H9 (cell line): Measurements from ENCODE around the gene PRR33. TPM values are rescaled to one million over a fixed set of nuclear protein-coding genes. Genes with fewer than 3 reads are reported as not detected.

ENCODE experiments used
- DNase-seq: peaks from one replicate; pipeline ENCODE4 v3.0.0-alpha.2; 2017
- H2AFZ ChIP-seq: one replicate; pipeline ENCODE4 v1.6.1; 2013; ENCODE audit warnings: mild to moderate bottlenecking, low read length, control low read depth, moderate library complexity
- H2AK5ac ChIP-seq: 2 replicates; pipeline ENCODE4 v1.6.1; 2013; ENCODE audit warnings: low read length, control low read depth, mixed read lengths; ENCODE audit not compliant: insufficient read length
- H2BK120ac ChIP-seq: one replicate; pipeline ENCODE4 v1.6.1; 2013; ENCODE audit warnings: low read depth, mild to moderate bottlenecking, low read length, control low read depth, inconsistent platforms; ENCODE audit not compliant: poor library complexity, severe bottlenecking
- H2BK12ac ChIP-seq: 2 replicates; pipeline ENCODE4 v1.6.1; 2013; ENCODE audit warnings: low read length, control low read depth, mixed read lengths, low read depth; ENCODE audit not compliant: insufficient read length
- H2BK15ac ChIP-seq: 2 replicates; pipeline ENCODE4 v1.6.1; 2013; ENCODE audit warnings: low read depth, low read length, control low read depth
- H2BK20ac ChIP-seq: one replicate; pipeline ENCODE4 v1.6.1; 2013; ENCODE audit warnings: low read depth, mild to moderate bottlenecking, low read length, control low read depth, inconsistent platforms; ENCODE audit not compliant: poor library complexity, severe bottlenecking
- H2BK5ac ChIP-seq: 2 replicates; pipeline ENCODE4 v1.6.1; 2013; ENCODE audit warnings: low read length, control low read depth, mixed read lengths; ENCODE audit not compliant: insufficient read length
- H3K14ac ChIP-seq: 2 replicates; pipeline ENCODE4 v1.6.1; 2013; ENCODE audit warnings: low read length, control low read depth; ENCODE audit not compliant: insufficient read depth
- H3K18ac ChIP-seq: 2 replicates; pipeline ENCODE4 v1.6.1; 2013; ENCODE audit warnings: low read depth, mild to moderate bottlenecking, mixed read lengths, low read length, control low read depth; ENCODE audit not compliant: insufficient read length
- H3K23ac ChIP-seq: 2 replicates; pipeline ENCODE4 v1.6.1; 2013; ENCODE audit warnings: low read length, control low read depth, mixed read lengths, low read depth; ENCODE audit not compliant: insufficient read length
- H3K23me2 ChIP-seq: 2 replicates; pipeline ENCODE4 v1.6.1; 2013; ENCODE audit warnings: low read depth, mild to moderate bottlenecking, mixed read lengths, low read length, control low read depth; ENCODE audit not compliant: insufficient read length, poor library complexity, severe bottlenecking
- H3K27ac ChIP-seq: 2 replicates; pipeline ENCODE4 v1.5.1; 2013; ENCODE audit warnings: low read length, control low read depth, mixed read lengths, low read depth; ENCODE audit not compliant: insufficient read length
- H3K27me3 ChIP-seq: 2 replicates; pipeline ENCODE4 v1.6.1; 2013; ENCODE audit warnings: low read length, control low read depth, inconsistent platforms; ENCODE audit not compliant: insufficient read depth
- H3K4ac ChIP-seq: 2 replicates; pipeline ENCODE4 v1.6.1; 2013; ENCODE audit warnings: low read depth, mild to moderate bottlenecking, control low read depth, inconsistent platforms, low read length, moderate library complexity
- H3K4me1 ChIP-seq: 2 replicates; pipeline ENCODE4 v1.6.1; 2013; ENCODE audit warnings: low read length, control low read depth, inconsistent platforms; ENCODE audit not compliant: insufficient read depth
- H3K4me2 ChIP-seq: 2 replicates; pipeline ENCODE4 v1.6.1; 2013; ENCODE audit warnings: low read length, control low read depth, mixed read lengths; ENCODE audit not compliant: insufficient read length, insufficient read depth
- H3K56ac ChIP-seq: 2 replicates; pipeline ENCODE4 v1.6.1; 2013; ENCODE audit warnings: low read depth, mild to moderate bottlenecking, mixed read lengths, low read length, control low read depth; ENCODE audit not compliant: insufficient read length
- H3K79me1 ChIP-seq: 2 replicates; pipeline ENCODE4 v1.6.1; 2013; ENCODE audit warnings: low read depth, mild to moderate bottlenecking, moderate library complexity, low read length, control low read depth, inconsistent platforms; ENCODE audit not compliant: insufficient read depth, poor library complexity, severe bottlenecking
- H3K79me2 ChIP-seq: 2 replicates; pipeline ENCODE4 v1.6.1; 2013; ENCODE audit warnings: low read length, control low read depth, inconsistent platforms; ENCODE audit not compliant: insufficient read depth
- H3K9ac ChIP-seq: 2 replicates; pipeline ENCODE4 v1.6.1; 2013; ENCODE audit warnings: low read length, control low read depth, mixed read lengths; ENCODE audit not compliant: insufficient read length; ENCODE audit errors: extremely low read depth
- H3K9me3 ChIP-seq: one replicate; pipeline ENCODE4 v1.6.1; 2013; ENCODE audit warnings: low read depth, low read length, inconsistent platforms; ENCODE audit not compliant: control insufficient read depth
- H3T11ph ChIP-seq: one replicate; pipeline ENCODE4 v1.6.1; 2013; ENCODE audit warnings: mild to moderate bottlenecking, low read length, control low read depth, inconsistent platforms
- H4K20me1 ChIP-seq: one replicate; pipeline ENCODE4 v1.6.1; 2013; ENCODE audit not compliant: control insufficient read depth, insufficient read length, insufficient read depth
- H4K5ac ChIP-seq: 2 replicates; pipeline ENCODE4 v1.6.1; 2013; ENCODE audit warnings: low read depth, mild to moderate bottlenecking, mixed read lengths, low read length, control low read depth; ENCODE audit not compliant: insufficient read length
- H4K8ac ChIP-seq: replicated peaks from 2 replicates; pipeline ENCODE4 v1.6.1; 2013; ENCODE audit warnings: low read length, control low read depth, mixed read lengths, low read depth; ENCODE audit not compliant: insufficient read length
- H4K91ac ChIP-seq: 2 replicates; pipeline ENCODE4 v1.6.1; 2013; ENCODE audit warnings: low read depth, mild to moderate bottlenecking, moderate library complexity, mixed read lengths, low read length, control low read depth; ENCODE audit not compliant: insufficient read length
- H3K27ac Mint-ChIP-seq, 3 experiments: 2 replicates in 2 of 3; 3 replicates in 1 of 3; pipeline ENCODE4 v1.8.0; 2020 to 2021; ENCODE audit warnings: mixed read lengths in 3 of 3, mild to moderate bottlenecking in 1 of 3, moderate library complexity in 1 of 3
- H3K27me3 Mint-ChIP-seq: 2 replicates; pipeline ENCODE4 v1.8.0; 2021; ENCODE audit warnings: low read depth, mild to moderate bottlenecking, moderate library complexity, mixed read lengths
- H3K36me3 Mint-ChIP-seq, 3 experiments: 2 replicates in 2 of 3; 3 replicates in 1 of 3; pipeline ENCODE4 v1.8.0; 2020 to 2021; ENCODE audit warnings: low read depth in 3 of 3, mixed read lengths in 3 of 3; ENCODE audit not compliant: insufficient read depth in 1 of 3
- H3K4me1 Mint-ChIP-seq, 2 experiments: 2 replicates each; pipeline ENCODE4 v1.8.0; 2020; ENCODE audit warnings: mixed read lengths in 2 of 2
- H3K4me3 Mint-ChIP-seq, 2 experiments: 2 replicates in 1 of 2; 3 replicates in 1 of 2; pipeline ENCODE4 v1.8.0; 2020 to 2021; ENCODE audit warnings: mild to moderate bottlenecking in 2 of 2, mixed read lengths in 2 of 2, moderate library complexity in 1 of 2
- H3K9me3 Mint-ChIP-seq, 2 experiments: 2 replicates in 1 of 2; 3 replicates in 1 of 2; pipeline ENCODE4 v1.8.0; 2020; ENCODE audit warnings: mild to moderate bottlenecking in 2 of 2, mixed read lengths in 2 of 2, moderate library complexity in 1 of 2
- CTCF ChIP-seq: fragments of 200-600 bp; sonication (generic); conservative IDR thresholded peaks from 3 replicates; pipeline ENCODE4 v1.8.0; 2021; ENCODE audit warnings: antibody characterized with exemption, mild to moderate bottlenecking
- WGBS: extraction: QIAGEN DNeasy Blood & Tissue Kit; methylation state at CpG from one replicate; pipeline ENCODE4 v1.1.7; 2013; ENCODE audit warnings: missing lambda C conversion rate, low lambda C conversion rate, mixed read lengths; ENCODE audit not compliant: insufficient read length; ENCODE audit errors: extremely low coverage; 5-methylcytosine and 5-hydroxymethylcytosine counted together
- total RNA-seq: library from RNA; stranded (reverse); gene quantifications from 2 replicates; pipeline ENCODE4 v1.2.1, GENCODE V29; 2021

PRR33 gene
- total RNA-seq, 1 experiment from 2014 or later, result not detected

DNA sequence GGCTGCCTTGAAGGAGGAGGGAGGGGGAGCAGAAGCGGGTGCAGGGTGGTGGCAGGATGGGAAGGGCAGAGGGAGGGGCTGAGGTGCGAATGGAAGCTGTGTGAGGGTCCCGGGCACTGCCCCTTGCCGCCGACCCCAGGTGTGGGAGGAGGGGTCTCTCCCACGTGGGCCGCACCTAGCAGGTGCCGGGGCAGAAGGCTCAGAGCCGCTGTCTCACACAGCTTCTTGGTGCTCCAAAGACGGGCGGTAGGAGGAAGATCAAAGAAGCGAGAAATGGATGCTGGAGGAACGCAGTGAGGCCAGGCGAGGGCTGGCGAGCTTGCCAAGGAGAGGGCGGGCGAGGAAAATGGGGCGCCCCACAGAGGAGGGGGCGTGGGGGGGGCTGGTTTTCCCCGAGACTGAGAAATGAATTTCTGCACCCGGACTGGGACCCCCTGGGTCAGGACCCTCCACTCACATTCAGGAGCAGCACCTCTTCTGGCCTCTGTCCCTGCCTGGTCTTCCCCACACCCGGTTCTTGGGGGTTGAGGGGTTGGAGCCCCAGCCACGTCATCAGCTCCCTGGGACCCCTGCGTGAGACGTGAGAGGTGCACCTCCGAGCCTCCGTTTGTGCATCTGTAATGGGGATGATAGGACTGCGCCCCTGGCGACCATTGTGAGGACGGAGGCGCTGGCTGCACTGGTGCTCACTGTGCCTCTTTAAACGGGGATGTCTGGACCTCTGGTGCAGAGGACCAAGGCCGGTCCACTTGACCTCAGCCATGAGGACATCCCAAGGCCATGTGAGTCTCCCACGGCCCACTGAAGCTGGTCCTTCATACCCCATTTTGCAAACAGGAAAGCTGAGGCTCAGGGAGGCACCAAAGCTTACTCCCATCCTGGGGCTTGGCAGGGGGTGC lies 22.0 kb downstream of the PRR33 start:
- no peak overlapping the region for H2BK5ac ChIP-seq
- Mint-ChIP-seq H3K4me1 (peaks cover 2 to 4% of the 10 kb centered on the region in 2 experiments; a peak in 3 of 4 replicates), H3K9me3 (no peaks in the 10 kb centered on the region; a peak in 1 of 5 replicates), H3K36me3 (no peaks in the 10 kb centered on the region), H3K27ac (no peak overlapping the region), H3K4me3 (no peak overlapping the region), H3K27me3 (peaks cover 25% of the 10 kb centered on the region)
- DNase-seq, result no peak
- no peak overlapping the region for H2AK5ac ChIP-seq
- H2AFZ ChIP-seq, result no peak overlapping the region
- no peaks in the 10 kb centered on the region for H4K20me1 ChIP-seq
- no peak overlapping the region for H3K4ac ChIP-seq
- H2BK15ac ChIP-seq, result no peak overlapping the region
- H3K79me2 ChIP-seq, result no peaks in the 10 kb centered on the region
- H4K91ac ChIP-seq, result no peak overlapping the region
- H3K4me1 ChIP-seq, result no peaks in the 10 kb centered on the region
- no peaks in the 10 kb centered on the region for H3K23me2 ChIP-seq
- H3K4me2 ChIP-seq, result no peak overlapping the region
- H2BK12ac ChIP-seq, result no peak overlapping the region
- no CpG with 5 or more reads among the region's 34 CpGs for WGBS
- no peaks in the 10 kb centered on the region for H3K9me3 ChIP-seq
- no peak overlapping the region for H4K5ac ChIP-seq
- no peak overlapping the region for H3K27ac ChIP-seq
- H3K56ac ChIP-seq, result no peak overlapping the region
- H3K14ac ChIP-seq, result no peak overlapping the region
- H3K9ac ChIP-seq, result no peak overlapping the region
- no peaks in the 10 kb centered on the region for H3K27me3 ChIP-seq
- no peak overlapping the region for H2BK20ac ChIP-seq
- no peak overlapping the region for H3T11ph ChIP-seq
- H3K23ac ChIP-seq, result no peak overlapping the region
- no peak overlapping the region for H4K8ac ChIP-seq
- H3K79me1 ChIP-seq, result no peaks in the 10 kb centered on the region
- H3K18ac ChIP-seq, result no peak overlapping the region
- TF ChIP-seq CTCF, result peak; percentile 46; the same call in 2 of the 3 replicates
- H2BK120ac ChIP-seq, result no peak overlapping the region
